ENCODE data around the gene SPAST. TPM values are rescaled to one million over a fixed set of nuclear protein-coding genes. Genes with fewer than 3 reads are reported as not detected.
"Not testable (repeated sequence)": the region's sequence is repeated elsewhere in the genome, so short reads cannot be mapped to it uniquely, and the experiment has no call there.

The SPAST gene
- total and polyA plus RNA-seq, 2 of the 13 experiments (the other 11 are each of a cell fraction or from before 2014, with no cell fraction given): 11.5 to 40.4 TPM

DNA sequence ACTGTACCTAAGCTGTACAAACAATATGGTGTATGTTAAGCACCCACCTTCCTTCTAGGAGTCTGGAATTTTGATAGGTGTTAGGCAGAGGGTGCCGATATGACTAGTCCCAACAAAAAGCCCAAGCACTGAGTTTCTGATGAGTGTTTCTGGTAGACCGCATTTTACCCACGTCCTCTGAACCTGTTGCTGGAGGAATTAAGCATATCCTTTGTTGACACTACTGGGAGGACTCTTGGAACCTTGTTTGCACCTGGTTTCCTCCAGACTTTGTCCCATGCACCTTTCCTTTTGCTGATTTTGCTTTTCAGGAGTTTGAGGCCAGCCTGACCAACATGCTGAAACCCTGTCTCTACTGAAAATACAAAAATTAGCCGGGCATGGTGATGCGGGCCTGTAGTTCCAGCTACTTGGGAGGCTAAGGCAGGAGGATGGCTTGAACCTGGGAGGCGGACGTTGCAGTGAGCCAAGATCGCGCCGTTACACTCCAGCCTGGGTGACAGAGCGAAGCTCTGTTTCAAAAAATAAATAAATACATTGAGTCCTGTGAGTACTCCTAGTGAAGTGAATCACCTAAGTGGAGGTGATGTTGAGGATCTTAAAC, 11.4 kb upstream of the SPAST start (continued):
- TF ChIP-seq, protein P1, sequence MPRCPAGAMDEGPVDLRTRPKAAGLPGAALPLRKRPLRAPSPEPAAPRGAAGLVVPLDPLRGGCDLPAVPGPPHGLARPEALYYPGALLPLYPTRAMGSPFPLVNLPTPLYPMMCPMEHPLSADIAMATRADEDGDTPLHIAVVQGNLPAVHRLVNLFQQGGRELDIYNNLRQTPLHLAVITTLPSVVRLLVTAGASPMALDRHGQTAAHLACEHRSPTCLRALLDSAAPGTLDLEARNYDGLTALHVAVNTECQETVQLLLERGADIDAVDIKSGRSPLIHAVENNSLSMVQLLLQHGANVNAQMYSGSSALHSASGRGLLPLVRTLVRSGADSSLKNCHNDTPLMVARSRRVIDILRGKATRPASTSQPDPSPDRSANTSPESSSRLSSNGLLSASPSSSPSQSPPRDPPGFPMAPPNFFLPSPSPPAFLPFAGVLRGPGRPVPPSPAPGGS (CRISPR knock-in tag; IDR thresholded peaks at IDR 0.05): no peak
- TF ChIP-seq ZNF317 (CRISPR knock-in tag; IDR thresholded peaks at IDR 0.05): 0 out of 2 replicates have a peak, but pooled peaks have one; percentile 38
- no peak for TF ChIP-seq ZNF275 (CRISPR knock-in tag; IDR thresholded peaks at IDR 0.05; ENCODE audit: borderline replicate concordance)
- no peak for TF ChIP-seq SMAD3 (CRISPR knock-in tag; IDR thresholded peaks at IDR 0.05)
- no peak for TF ChIP-seq ZIK1 (CRISPR knock-in tag; IDR thresholded peaks at IDR 0.05; ENCODE audit: borderline replicate concordance, low read depth)
- no peak for TF ChIP-seq GTF3A (CRISPR knock-in tag; conservative IDR thresholded peaks at IDR 0.05)
- TF ChIP-seq U2AF1 (optimal IDR thresholded peaks at IDR 0.05; ENCODE audit: low read depth, low read length): no peak

GRCh38 chr2:32054583-32054982, 8.8 kb upstream of the SPAST start:
- H3K27ac ChIP-seq (ENCODE audit: extremely low read length, insufficient read depth, low read length); CTCF ChIA-PET (ENCODE audit: low intra/inter-chr PET ratio, low total read pairs); ATAC-seq; H3K36me3 ChIP-seq (replicated peaks in 1 of 2; ENCODE audit: control insufficient read depth in 1 of 2, insufficient read depth in 2 of 2, low read length in 2 of 2); H4K20me1 ChIP-seq (ENCODE audit: insufficient read depth, low read length); FAIRE-seq; DNase-seq (ENCODE audit: low spot score); BruUV-seq (replicated peaks); in situ Hi-C loops (cut with HindIII; ENCODE audit: extremely low pct_ligation_motif_present, low pct_unique_long_range_greater_than_20kb); H3K4me2 ChIP-seq (ENCODE audit: low read depth, low read length); H3K4me3 ChIP-seq (replicated peaks in 1 of 3; ENCODE audit: insufficient read depth in 1 of 3, low read depth in 2 of 3, low read length in 3 of 3); H3K27me3 ChIP-seq (ENCODE audit: control insufficient read depth in 1 of 2, insufficient read depth in 2 of 2, low read length in 2 of 2); H3K9ac ChIP-seq (ENCODE audit: insufficient read depth, low read depth, low read length); H3K9me3 ChIP-seq (ENCODE audit: low read length); intact Hi-C loops (cut with micrococcal nuclease; ENCODE audit: unreplicated experiment); H3K79me2 ChIP-seq (ENCODE audit: insufficient read depth, low read length); H2AFZ ChIP-seq (ENCODE audit: low read length): not testable (repeated sequence)
- POLR2A ChIA-PET: interaction anchor here (1.5 to 2.3 kb wide), 2 partner anchors 9 to 15 kb away, joined by 6 to 7 read pairs; partner anchors contain the start of genes DPY30 and SPAST
- peaks cover 29% of the 10 kb centered on the region for H3K4me1 ChIP-seq (ENCODE audit: insufficient read depth, low read length)
- 63% methylated on average over 3 of the region's 3 CpGs for WGBS (ENCODE audit: low lambda C conversion rate)

All from HepG2 (cell line).